GM12864 (cell line): ENCODE data around the gene ECM1.

Experiments
- DNase-seq: peaks from one replicate; pipeline ENCODE4 v3.0.0-alpha.2; 2011; ENCODE audit warnings: low read depth
- H3K4me3 ChIP-seq: 2 replicates; pipeline ENCODE4 v1.5.1; 2011; ENCODE audit warnings: mild to moderate bottlenecking, low read depth, low read length, control low read depth
- CTCF ChIP-seq: IDR thresholded peaks from 2 replicates; pipeline ENCODE4 v1.5.1; 2011; ENCODE audit warnings: low read depth, mild to moderate bottlenecking, moderate library complexity, low read length, control low read depth, inconsistent platforms; ENCODE audit errors: missing control alignments

Gene ECM1

GRCh38 chr1:150511985-150512660, 4.2 kb downstream of the ECM1 start:
- H3K4me3 ChIP-seq = no peak overlapping the region

GRCh38 chr1:150512846-150513245, 4.9 kb downstream of the ECM1 start:
- no peak overlapping the region for H3K4me3 ChIP-seq
- no peak for TF ChIP-seq CTCF
- DNase-seq = no peak

More at GRCh38 chr1:150511985-150512660, 4.2 kb downstream of the ECM1 start:
- no peak for DNase-seq
- no peak for TF ChIP-seq CTCF

- no peak for DNase-seq
- no peak for TF ChIP-seq CTCF
- no peak overlapping the region for H3K4me3 ChIP-seq
Measured at GRCh38 chr1:150513351-150513791, 5.5 kb downstream of the ECM1 start.

- no peak for TF ChIP-seq CTCF
- no peak overlapping the region for H3K4me3 ChIP-seq
- DNase-seq = no peak
Measured at GRCh38 chr1:150514260-150514659, 6.4 kb downstream of the ECM1 start.

- peak overlapping the region; percentile 70 for H3K4me3 ChIP-seq
Measured at GRCh38 chr1:150514913-150515327, 7.0 kb downstream of the ECM1 start.

GRCh38 chr1:150515328-150516049, 7.6 kb downstream of the ECM1 start, which contains the start of gene FALEC:
Gene FALEC (plus strand): TSS chr1:150515752.
- peak within 1 kb of the TSS; percentile 70 for H3K4me3 ChIP-seq
- DNase-seq = peak; percentile 82
- peak; percentile 4 for TF ChIP-seq CTCF

More at GRCh38 chr1:150514913-150515327, 7.0 kb downstream of the ECM1 start:
- no peak for DNase-seq
- TF ChIP-seq CTCF = no peak
